ENCODE data around the gene CXCL3. TPM values are rescaled to one million over a fixed set of nuclear protein-coding genes. Genes with fewer than 3 reads are reported as not detected.
"Not testable (repeated sequence)": the region's sequence is repeated elsewhere in the genome, so short reads cannot be mapped to it uniquely, and the experiment has no call there.

Gene CXCL3
- total RNA-seq = not detected in 2 replicates

DNA sequence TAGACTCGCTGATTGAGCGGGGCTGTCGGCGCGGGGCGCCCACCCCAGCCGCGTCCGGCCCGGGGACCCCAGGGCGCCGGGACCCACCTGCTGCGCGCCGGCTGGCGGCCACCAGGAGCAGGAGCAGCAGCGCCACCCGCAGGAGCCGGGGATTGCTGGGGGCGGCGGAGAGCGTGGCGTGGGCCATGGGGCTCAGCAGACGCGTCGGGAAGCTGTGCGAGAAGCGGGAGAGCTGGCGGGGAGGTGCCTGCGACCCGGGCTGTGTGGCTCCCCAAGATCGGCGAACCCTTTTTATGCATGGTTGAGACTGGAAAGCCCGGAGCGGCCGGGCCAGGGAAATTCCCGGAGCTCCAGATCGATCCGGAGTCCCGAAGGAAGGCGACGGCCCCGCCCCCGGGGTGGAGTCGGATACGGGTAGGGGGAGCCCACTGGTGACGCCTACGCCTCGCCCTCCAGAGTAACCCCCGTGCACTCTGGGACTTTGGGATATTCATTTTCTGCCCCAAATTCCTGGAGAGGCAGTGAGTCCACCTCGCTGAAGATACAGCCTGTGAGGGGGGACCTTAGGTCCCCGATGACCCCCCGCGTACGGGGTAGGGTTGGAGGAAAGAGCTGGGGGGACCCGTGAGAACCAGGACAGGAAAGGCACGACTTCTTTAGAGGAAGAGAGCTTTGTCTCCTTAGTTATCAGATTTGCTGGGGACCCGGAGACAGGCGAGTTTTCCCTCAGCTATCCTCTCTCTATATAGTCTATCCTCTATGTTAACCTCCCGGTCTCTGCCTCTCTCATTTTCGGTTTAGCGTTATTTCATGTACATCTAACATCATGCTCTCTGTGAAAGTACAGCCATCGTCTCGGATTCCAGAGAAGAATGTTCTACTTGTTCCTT is at the start of gene CXCL3:
Gene CXCL3 (minus strand): TSS at position 265 of the 890 bp plus-strand sequence. CDS start 78 bp downstream, at position 187.
- intact Hi-C loops (cut with micrococcal nuclease) = no loop called here

DNA sequence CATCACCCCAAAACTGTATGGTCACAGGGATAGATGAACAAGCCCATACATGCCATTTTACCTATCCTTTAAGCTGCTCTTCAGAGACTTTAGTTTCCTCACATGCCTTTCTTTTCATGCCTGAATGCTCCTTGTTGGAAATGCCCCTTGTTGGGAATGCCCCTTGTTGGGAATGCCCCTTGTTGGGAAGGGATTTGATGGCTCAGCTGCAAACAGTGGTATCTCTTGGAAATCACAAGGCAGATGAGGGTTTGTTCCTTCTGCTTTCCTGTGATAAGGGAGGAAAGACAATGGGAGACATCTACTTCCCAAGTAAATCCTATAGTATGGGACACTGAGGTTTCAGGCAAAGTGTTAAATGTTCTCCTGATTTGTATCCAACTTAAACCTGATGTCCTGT is 49.0 kb upstream of the CXCL3 start:
- intact Hi-C loops (cut with micrococcal nuclease) = no loop called here

DNA sequence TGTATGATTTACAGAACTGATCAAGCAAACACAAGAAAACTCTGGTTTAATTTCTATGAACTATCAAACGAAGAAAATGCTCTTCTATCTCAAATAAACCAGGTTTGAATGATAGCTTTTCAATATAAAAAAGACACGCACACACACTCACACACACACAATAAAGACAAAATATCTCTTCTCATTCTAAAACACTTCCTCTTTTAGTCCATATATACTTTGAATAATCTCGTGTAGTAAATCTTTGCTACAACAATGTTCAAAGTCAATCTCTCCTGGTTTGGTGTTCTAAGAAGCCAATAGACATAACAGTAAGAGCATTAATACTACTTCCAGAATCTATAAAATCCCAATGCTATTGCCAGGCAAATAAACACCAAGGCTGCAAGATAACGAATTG is 47.2 kb upstream of the CXCL3 start:
- intact Hi-C loops (cut with micrococcal nuclease) = no loop called here

DNA sequence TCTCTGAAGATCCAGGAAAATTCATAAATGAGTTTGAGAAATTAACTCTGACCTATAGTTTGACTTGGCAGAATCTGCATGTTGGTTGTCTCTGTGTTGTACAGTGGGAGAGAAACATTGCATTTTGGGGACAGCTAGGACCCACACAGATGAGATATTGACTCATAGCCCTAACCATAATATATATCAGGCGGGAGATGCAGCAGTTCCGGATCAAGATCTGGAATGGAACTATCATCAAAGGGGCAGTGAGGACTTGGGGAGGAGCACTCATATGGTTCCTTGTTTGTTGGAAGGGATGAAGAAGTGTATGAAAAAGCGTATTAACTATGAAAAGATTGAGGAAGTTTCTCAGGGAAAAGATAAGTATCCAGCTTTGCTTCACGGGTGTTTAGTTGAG is 46.5 kb upstream of the CXCL3 start:
- intact Hi-C loops (cut with micrococcal nuclease) = no loop called here

DNA sequence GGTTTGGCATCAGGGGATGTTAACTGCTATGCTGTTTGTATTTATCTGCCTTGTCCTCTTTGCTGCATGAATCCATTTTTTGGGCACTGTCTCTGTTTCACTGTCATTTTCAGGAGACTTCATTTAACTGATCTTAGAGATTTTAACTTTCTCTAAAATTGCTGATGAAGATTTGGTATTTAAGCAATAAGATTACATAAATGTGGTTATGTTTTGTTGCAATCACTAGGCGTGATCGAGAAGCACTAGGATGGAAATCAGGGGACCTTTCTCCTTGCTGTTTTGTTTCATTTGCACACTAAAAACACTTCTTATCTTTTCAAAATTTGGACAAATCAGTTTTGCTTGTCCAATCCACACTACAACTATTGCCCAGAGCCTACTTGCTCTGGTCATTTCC is 45.1 kb upstream of the CXCL3 start:
- intact Hi-C loops (cut with micrococcal nuclease) = no loop called here

DNA sequence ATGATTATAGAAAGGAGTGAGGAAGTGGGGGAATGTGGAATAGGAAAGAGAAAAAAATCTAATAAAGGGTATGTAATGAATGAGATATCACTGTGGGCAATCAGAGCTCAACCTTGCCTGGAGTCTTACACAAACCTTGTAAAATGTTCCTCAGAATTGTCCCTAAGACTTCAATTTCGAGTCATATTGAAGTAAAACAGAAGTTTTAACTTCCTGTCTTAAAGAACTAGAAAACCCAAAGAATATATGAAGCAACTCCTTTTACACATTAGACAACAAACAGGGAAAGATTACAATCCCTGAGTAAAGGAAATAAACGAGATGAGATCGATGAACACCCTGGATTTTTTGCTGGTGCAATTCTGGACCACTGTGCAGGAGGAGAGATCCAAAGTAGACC is 42.5 kb upstream of the CXCL3 start:
- intact Hi-C loops (cut with micrococcal nuclease) = no loop called here

DNA sequence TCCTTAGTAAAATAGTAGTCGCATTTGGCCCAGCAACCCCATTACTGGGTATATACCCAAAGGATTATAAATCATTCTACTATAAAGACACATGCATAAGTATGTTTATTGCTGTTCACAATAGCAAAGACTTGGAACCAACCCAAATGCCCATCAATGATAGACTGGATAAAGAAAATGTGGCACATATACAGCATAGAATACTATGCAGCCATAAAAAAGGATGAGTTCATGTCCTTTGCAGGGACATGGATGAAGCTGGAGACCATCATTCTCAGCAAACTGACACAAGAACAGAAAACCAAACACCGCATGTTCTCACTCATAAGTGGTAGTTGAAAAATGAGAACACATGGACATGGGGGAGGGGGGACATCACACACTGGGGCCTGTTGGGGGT is 41.9 kb upstream of the CXCL3 start:
- intact Hi-C loops (cut with micrococcal nuclease) = not testable (repeated sequence)

DNA sequence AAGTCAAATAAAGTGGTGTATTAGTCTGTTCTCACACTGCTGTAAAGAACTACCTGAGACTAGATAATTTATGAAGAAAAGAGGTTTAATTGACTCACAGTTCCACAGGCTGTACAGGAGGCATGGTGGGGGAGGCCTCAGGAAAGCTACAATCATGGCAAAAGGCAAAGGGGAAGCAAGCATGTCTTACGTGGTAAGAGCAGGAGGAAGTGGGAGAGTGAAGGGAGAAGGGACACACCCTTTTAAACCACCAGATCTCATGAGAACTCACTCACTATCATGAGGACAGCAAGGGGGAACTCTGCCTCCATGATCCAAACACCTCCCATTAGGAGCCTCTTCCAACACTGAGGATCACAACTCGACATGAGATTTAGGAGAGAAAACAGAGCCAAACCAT is 40.5 kb upstream of the CXCL3 start:
- intact Hi-C loops (cut with micrococcal nuclease) = not testable (repeated sequence)

DNA sequence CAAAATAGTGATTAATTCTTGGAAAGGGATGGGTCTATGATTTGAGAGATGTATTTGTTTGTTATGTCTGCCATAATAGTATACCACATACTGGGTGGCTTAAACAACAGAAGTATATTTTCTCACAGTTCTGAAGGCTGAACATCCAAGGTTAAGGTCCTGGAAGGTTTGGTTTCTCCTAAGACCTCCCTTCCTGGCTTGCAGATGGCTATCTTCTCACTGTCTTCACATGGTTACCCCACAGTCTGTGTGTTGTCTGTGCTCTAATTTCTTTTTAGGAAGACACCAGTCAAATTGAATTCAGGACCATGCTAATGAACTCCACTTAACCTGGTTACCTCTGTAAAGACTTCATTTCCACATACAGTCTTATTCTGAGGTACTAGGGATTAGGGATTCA is 34.9 kb upstream of the CXCL3 start:
- intact Hi-C loops (cut with micrococcal nuclease) = no loop called here

DNA sequence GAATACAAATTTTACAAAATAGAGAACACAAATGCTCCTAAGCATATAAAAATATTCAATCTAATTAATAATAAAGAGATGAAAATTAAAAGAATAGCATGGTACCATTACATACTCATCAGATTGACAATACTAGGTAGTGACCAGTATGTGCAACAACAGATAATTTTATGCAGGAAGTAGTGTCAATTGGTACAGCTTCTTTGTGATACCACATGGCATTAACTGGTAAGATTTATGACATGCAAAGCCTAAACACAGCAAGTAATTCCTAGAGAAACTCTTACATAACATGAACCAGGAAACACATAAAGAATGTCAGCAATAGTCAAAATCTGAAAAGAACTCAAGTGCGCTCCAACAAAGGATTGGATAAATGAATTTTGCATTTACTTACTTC is 34.2 kb upstream of the CXCL3 start:
- intact Hi-C loops (cut with micrococcal nuclease) = no loop called here

DNA sequence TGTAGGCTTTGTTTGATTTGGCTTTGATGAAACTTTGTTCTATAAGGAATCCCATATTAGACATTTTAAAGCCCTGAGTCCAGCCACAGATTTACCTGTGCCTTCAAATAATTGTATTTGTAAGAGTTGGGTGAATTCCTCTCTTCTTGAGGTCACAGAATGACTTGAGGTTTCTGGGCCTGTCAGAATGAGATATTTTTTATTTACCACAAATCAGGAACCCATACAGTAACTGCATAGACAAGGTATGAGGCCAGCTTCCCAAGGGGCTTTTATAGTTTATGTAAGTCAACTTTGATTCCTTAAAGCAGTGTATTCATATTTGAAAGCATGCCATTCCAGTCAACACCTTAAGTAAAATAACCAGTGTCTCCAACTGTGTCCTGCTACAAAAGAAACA is 29.1 kb upstream of the CXCL3 start:
- intact Hi-C loops (cut with micrococcal nuclease) = no loop called here

DNA sequence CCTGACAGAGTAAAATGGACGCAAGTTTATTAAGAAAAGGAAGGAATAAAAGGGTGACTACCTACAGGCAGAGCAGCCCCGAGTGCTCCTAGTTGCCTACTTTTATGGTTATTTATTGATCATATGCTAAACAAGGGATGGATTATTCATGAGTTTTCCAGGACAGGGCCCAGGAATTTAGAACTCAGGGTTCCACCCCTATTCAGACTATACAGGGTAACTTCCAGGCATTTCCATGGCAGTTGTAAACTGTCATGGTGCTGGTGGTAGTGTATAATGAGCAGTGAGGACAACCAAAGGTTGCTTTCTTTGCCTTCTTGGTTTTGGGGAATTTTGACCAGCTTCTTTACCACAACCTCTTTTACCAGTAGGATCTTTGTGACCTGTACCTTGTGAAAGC is 27.7 kb upstream of the CXCL3 start:
- intact Hi-C loops (cut with micrococcal nuclease) = no loop called here

DNA sequence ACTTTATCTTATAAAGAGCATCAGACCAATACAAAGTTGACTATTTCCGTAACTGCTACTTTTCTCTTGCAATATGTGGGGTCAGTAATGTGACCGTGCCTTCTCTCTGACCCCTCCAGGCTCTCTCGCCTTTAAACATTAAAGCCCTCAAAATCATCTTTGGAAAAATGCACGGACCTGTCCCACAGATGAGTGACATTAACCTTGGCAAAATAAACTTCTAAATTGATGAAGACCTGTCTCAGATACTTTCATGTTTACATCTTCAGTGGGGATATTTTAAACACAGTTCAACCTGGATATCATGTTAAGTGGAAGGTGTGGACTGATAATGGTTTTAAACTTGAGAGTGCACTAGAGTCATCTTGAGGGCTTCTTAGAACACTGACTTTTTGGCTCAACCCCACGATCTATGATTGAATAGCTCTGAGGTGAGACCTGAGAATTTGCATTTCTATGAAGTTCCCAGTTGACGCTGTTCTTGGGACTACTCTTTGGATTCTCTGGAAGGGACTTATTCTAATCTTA is 26.7 kb upstream of the CXCL3 start:
- intact Hi-C loops (cut with micrococcal nuclease) = no loop called here

DNA sequence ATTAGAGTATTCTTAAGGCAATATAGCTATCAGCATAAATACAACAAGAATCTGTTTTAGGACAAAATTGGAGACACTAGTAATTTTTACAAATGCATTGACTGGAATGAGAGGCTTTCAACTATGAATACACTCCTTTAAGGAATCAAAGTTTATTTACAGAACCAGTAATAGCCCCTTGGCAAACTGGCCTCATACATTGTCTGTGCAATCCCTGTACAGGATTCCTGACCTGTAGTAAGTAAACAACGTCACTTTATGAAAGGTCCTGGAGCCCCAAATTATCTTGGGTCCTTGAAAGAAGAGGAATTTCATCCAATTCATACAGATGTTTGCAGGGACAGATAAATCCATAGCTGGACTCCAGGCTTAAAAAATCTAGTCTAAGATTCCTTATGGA is 25.4 kb upstream of the CXCL3 start:
- intact Hi-C loops (cut with micrococcal nuclease) = no loop called here

DNA sequence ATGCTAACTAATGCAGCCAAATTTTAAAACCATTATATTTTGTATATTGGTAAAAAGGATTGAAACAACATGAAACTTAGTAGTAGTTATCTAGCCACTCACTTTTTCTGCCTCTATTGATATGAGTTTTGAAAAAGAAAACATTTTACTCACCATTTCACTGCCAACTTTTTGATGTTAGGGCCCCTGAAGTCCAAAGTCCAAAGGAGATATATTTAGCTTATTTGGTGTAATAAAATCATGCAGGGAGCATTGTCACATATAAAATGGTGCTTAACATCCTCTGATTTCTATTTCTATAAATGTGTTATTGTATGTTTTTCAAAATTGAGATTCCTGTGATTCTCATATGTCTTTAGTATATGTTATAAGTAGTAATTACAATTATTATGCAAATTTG is 24.5 kb upstream of the CXCL3 start:
- intact Hi-C loops (cut with micrococcal nuclease) = no loop called here

DNA sequence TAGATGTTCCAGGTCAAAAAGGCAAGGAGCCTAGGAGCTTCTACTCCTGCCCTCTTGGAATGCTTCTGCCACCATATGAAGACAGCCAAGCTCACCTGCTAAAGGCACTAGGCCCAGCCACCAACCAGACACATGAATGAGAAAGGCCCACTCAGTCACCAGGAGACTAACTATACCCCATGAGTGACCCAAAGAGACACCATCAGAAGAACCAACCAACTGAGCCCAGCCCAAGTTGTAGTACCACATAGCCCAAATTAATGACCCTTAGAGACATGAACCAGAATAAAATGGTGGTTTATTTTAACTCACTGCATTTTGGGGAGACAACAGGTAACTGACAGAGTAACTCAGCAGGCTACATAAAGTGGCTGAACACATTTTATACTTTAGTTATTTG is 22.9 kb upstream of the CXCL3 start:
- intact Hi-C loops (cut with micrococcal nuclease) = no loop called here

DNA sequence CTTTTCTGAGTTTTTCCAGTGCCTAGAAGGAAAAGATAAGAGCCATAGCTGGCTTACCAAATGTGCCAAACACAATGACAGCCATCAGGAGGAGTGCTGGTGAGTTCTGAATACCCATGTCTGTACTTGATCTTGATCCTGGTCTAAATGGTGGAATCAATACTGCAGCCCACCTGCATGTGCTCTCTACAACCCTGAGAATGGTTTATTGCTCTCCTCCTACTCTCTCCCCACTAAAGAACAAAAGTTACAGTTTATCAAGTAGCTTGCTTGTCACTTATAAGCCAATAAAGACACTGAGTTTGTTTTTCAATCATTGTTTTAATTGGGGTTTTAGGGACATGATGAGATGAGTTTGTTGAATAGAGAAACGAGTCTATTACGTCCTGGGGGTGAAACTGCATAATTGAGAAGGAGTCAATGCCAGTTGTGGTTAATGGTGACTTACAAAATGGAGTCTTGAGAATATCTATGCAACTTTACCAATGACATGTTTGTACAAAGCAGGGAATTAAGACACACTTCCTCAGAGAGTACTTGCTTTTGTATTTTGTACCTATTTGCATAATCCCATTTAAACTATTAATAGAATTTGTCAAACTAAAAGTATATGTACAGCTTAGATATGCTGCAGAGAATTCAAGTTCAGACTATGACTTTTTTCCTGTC is 20.8 kb upstream of the CXCL3 start:
- intact Hi-C loops (cut with micrococcal nuclease) = no loop called here

DNA sequence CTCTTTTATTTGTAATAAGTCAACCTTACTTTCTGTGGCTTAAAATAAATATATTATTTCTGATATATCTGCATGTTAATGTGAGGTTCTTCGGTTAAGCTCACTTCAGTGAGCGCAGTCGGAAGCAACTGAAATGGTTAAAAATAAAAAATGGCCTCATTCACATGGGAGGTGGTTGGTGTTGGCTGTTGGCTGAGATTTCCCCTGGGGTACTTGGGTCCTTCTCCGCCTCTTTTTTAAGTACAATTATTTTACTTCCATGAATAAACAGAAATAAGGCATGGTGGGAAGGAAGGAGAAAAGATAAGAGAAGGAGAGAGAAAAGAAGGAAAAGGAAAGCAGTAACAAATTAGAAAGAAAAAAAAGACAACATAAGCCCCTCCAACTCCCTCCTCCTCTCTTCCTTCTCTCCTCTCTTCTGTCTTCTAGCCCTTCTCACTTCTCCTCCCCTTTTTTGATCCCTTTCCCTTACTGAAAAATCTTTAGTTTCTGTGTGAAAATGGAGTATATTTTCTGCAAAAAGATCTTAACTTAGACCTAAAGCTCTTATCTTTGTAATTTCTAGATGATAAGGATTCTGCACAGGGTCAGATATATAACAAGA is 19.7 kb upstream of the CXCL3 start:
- intact Hi-C loops (cut with micrococcal nuclease) = no loop called here

DNA sequence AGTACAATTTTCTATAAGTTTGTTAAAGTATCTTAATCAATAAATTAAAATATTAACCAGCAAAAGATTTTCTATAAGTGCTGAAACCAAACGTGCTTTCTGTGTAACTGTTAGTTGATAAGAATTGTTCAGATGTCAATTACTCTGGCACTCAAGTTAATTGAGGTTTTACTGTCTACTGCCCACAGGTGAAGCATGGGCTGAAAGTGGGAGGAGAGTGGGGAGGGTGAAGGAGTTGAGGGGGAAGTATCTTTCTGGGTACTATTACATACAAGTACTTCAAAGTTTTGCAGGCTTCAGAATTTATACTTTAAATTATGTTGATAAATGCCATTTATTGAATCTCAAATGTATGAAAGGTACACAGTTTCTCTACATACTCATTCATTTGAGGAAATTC is 19.1 kb upstream of the CXCL3 start:
- intact Hi-C loops (cut with micrococcal nuclease) = no loop called here

DNA sequence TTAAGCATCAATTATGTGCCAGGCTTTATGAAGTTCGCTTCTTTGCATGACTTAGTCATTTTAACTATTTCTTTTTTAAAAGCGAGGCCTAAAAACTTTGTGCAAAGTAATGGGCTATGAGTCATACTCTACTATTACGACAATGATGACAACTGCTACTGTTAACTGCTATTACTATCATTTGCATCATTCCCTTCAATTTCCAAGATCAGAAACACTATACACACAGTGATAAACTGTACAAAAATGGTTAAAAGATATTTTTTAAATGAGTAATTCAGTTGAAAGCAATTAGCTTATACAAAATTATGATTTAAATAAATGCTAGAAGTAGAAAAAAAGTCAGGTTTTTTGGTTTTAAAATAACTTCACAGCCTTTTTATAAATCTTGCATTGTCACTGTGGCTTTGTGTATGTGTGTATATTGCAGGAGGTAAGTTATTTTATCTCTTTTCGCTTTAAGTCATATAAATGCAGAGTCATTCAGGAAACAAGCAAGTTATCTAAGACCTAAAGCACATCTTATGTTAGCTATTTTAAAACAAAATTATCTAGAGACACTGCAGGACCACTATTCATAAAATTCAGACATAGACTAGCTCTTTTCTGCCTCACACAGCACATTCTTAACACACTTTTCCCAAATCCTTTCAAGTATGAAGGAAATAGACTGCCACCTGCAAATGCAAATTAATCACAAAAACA is 18.5 kb upstream of the CXCL3 start:
- intact Hi-C loops (cut with micrococcal nuclease) = no loop called here

DNA sequence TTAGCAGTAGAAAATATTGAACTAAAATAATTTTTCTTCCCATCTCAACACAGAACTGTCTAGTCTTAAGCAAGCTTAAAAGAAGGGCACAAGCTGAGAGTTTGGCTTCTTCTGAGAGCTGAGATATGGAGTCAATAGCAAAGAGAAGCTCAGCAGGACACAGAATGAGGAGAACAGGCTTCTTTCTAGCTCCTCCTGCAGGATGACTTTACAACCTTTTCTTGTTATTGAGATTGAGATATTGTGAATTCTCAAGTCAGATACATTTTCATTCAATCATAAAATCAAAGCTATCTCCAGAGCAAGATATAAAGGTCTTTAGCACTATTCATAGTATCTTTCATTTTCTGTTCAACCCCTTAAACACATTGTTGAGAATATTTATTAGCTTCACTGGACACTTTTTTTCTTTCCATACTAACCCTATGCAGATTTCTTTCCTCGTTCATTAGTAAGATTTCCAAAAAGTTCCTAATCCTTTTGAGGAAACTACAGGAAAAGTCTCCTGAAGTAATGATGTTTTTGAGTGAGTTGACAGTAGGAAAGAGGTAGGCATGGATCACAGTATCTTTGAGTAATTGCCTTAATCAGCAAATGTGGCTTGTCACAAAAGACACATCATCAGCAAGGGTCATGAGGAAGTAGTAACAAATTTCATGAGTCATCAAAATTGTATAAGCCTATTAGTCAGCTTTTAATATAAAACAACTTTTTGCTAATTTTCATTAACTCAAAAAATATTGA is 17.8 kb upstream of the CXCL3 start:
- intact Hi-C loops (cut with micrococcal nuclease) = no loop called here
